GM23338 (cell line): ENCODE results near the gene HDAC9. TPM values are rescaled to one million over a fixed set of nuclear protein-coding genes. Genes with fewer than 3 reads are reported as not detected.

Source experiments
- ATAC-seq: fragments of 200-7000 bp; cut with Tn5 transposase; 3 replicates; pipeline ENCODE4 v1.9.1; 2020
- DNase-seq: peaks from one replicate; pipeline ENCODE4 v3.0.0-alpha.2; 2015; ENCODE audit warnings: low spot score
- H2AFZ ChIP-seq: fragments of 200-600 bp; sonication (generic); 2 replicates; pipeline ENCODE4 v1.8.0; 2016; ENCODE audit warnings: antibody characterized with exemption, mild to moderate bottlenecking, moderate library complexity
- H3F3A ChIP-seq: fragments of 200-600 bp; sonication (generic); replicated peaks from 2 replicates; pipeline ENCODE4 v1.8.0; 2017; ENCODE audit warnings: antibody characterized with exemption, mixed run types, low read depth
- H3K27ac ChIP-seq: fragments of 200-600 bp; sonication (generic); 2 replicates; pipeline ENCODE4 v1.6.1; 2016; ENCODE audit warnings: low read depth
- H3K27me3 ChIP-seq: fragments of 200-600 bp; sonication (generic); 2 replicates; pipeline ENCODE4 v1.8.0; 2016; ENCODE audit warnings: mild to moderate bottlenecking, mixed run types, moderate library complexity; ENCODE audit not compliant: insufficient read depth
- H3K36me3 ChIP-seq: fragments of 200-600 bp; sonication (generic); 2 replicates; pipeline ENCODE4 v1.8.0; 2016; ENCODE audit warnings: mild to moderate bottlenecking; ENCODE audit not compliant: insufficient read depth
- H3K4me1 ChIP-seq: fragments of 200-600 bp; sonication (generic); 2 replicates; pipeline ENCODE4 v1.8.0; 2016; ENCODE audit warnings: mild to moderate bottlenecking, moderate library complexity; ENCODE audit not compliant: insufficient read depth
- H3K4me2 ChIP-seq: fragments of 200-600 bp; sonication (generic); 2 replicates; pipeline ENCODE4 v1.7.1; 2017; ENCODE audit warnings: mixed run types
- H3K4me3 ChIP-seq: fragments of 200-600 bp; sonication (generic); 2 replicates; pipeline ENCODE4 v1.6.1; 2016; ENCODE audit warnings: mixed run types
- H3K79me2 ChIP-seq: fragments of 200-600 bp; sonication (generic); replicated peaks from 2 replicates; pipeline ENCODE4 v1.8.0; 2017; ENCODE audit warnings: mild to moderate bottlenecking; ENCODE audit not compliant: insufficient read depth
- H3K9me2 ChIP-seq: fragments of 200-600 bp; sonication (generic); 2 replicates; pipeline ENCODE4 v1.8.0; 2017; ENCODE audit not compliant: insufficient read depth
- H4K20me1 ChIP-seq: fragments of 200-600 bp; sonication (generic); replicated peaks from 2 replicates; pipeline ENCODE4 v1.8.0; 2017; ENCODE audit warnings: mild to moderate bottlenecking; ENCODE audit not compliant: insufficient read depth
- H3K27ac Mint-ChIP-seq: 2 replicates; pipeline ENCODE4 v1.8.0; 2020; ENCODE audit warnings: inconsistent platforms, mild to moderate bottlenecking, moderate library complexity, mixed read lengths
- H3K27me3 Mint-ChIP-seq: 3 replicates; pipeline ENCODE4 v1.8.0; 2022; ENCODE audit warnings: low read depth, mild to moderate bottlenecking, moderate library complexity, mixed read lengths, inconsistent platforms; ENCODE audit not compliant: insufficient read depth, poor library complexity
- H3K36me3 Mint-ChIP-seq: 3 replicates; pipeline ENCODE4 v1.8.0; 2021; ENCODE audit warnings: low read depth, mild to moderate bottlenecking, inconsistent platforms, moderate library complexity, mixed read lengths
- H3K4me1 Mint-ChIP-seq: 3 replicates; pipeline ENCODE4 v1.8.0; 2020; ENCODE audit warnings: mild to moderate bottlenecking, inconsistent platforms, mixed read lengths
- H3K4me3 Mint-ChIP-seq: 3 replicates; pipeline ENCODE4 v1.8.0; 2021; ENCODE audit warnings: moderate library complexity, mild to moderate bottlenecking, inconsistent platforms, mixed read lengths
- H3K9me3 Mint-ChIP-seq: 3 replicates; pipeline ENCODE4 v1.8.0; 2020; ENCODE audit warnings: moderate library complexity, mild to moderate bottlenecking, inconsistent platforms, mixed read lengths
- CREB1 ChIP-seq: fragments of 250-450 bp; sonication (Bioruptor Pico); IDR thresholded peaks from 2 replicates; pipeline ENCODE4 v1.5.0; 2020; ENCODE audit warnings: low read depth, mild to moderate bottlenecking, moderate library complexity
- CTCF ChIP-seq, 2 experiments: fragments of 200-600 bp in 1 of 2; sonication (generic) in 1 of 2; conservative IDR thresholded peaks; 2 replicates each; pipeline versions ENCODE4 v1.5.1 to v1.6.1; 2016 to 2017; ENCODE audit warnings: antibody characterized with exemption in 2 of 2, low read depth in 2 of 2, mild to moderate bottlenecking in 2 of 2, moderate library complexity in 1 of 2
- ETS1 ChIP-seq: IDR thresholded peaks from 2 replicates; pipeline ENCODE4 v1.6.1; 2016; ENCODE audit warnings: antibody characterized with exemption
- EZH2 ChIP-seq: fragments of 200-600 bp; sonication (generic); IDR thresholded peaks from one replicate; pipeline ENCODE4 v1.8.0; 2017; ENCODE audit warnings: antibody characterized with exemption, mild to moderate bottlenecking, low read depth; ENCODE audit not compliant: unreplicated experiment
- EZH2phosphoT487 ChIP-seq: fragments of 200-600 bp; sonication (generic); IDR thresholded peaks from one replicate; pipeline ENCODE4 v1.8.1; 2018; ENCODE audit warnings: antibody characterized with exemption; ENCODE audit not compliant: unreplicated experiment
- JUNB ChIP-seq: IDR thresholded peaks from one replicate; pipeline ENCODE4 v1.6.1; 2016; ENCODE audit warnings: antibody characterized with exemption; ENCODE audit not compliant: unreplicated experiment
- NANOG ChIP-seq: IDR thresholded peaks from 2 replicates; pipeline ENCODE4 v1.6.1; 2016; ENCODE audit warnings: antibody characterized with exemption, borderline replicate concordance
- REST ChIP-seq: IDR thresholded peaks from one replicate; pipeline ENCODE4 v1.6.1; 2018; ENCODE audit warnings: antibody characterized with exemption; ENCODE audit not compliant: unreplicated experiment
- ZNF114 ChIP-seq: fragments of 250-450 bp; sonication (Bioruptor Pico); IDR thresholded peaks from 2 replicates; pipeline ENCODE4 v1.5.0; 2020; ENCODE audit warnings: mild to moderate bottlenecking, moderate library complexity
- ZNF331 ChIP-seq: fragments of 250-450 bp; sonication (Bioruptor Pico); IDR thresholded peaks from 2 replicates; pipeline ENCODE4 v1.5.0; 2020; ENCODE audit warnings: low read depth, mild to moderate bottlenecking, moderate library complexity
- ZNF462 ChIP-seq: fragments of 250-450 bp; sonication (Bioruptor Pico); IDR thresholded peaks from 2 replicates; pipeline ENCODE4 v1.5.0; 2020; ENCODE audit warnings: mild to moderate bottlenecking, moderate library complexity
- polyA plus RNA-seq: library from polyadenylated mRNA; unstranded; fragments of >200 nt; fragmentation: Nextera tagmentation; extraction: Ambion mirVana; gene quantifications from 2 replicates; pipeline ENCODE4 v1.2.1, GENCODE V29; 2016
- total RNA-seq: library from RNA; depleted of rRNA; stranded (reverse); fragments of >200 nt; shearing (Covaris generic); gene quantifications from 2 replicates; pipeline ENCODE4 v1.2.3, GENCODE V29; 2014

HDAC9 gene
- total and polyA plus RNA-seq, 2 experiments from 2014 or later = 8.3 to 18.5 TPM

GRCh38 chr7:18760631-18761445 lies 265.3 kb downstream of the HDAC9 start:
- Mint-ChIP-seq H3K9me3 (no peaks in the 10 kb centered on the region), H3K36me3 (no peaks in the 10 kb centered on the region), H3K27me3 (no peaks in the 10 kb centered on the region), H3K27ac (peak overlapping the region; percentile 6; the same call in 1 of the 2 replicates), H3K4me1 (peaks cover 11% of the 10 kb centered on the region; the same call in 2 of the 3 replicates), H3K4me3 (no peak overlapping the region)
- no peaks in the 10 kb centered on the region for H3K36me3 ChIP-seq
- no peak overlapping the region for H2AFZ ChIP-seq
- H3K27me3 ChIP-seq = no peaks in the 10 kb centered on the region
- H3K79me2 ChIP-seq = no peaks in the 10 kb centered on the region
- no peak overlapping the region for H3K4me3 ChIP-seq
- H3K4me2 ChIP-seq = no peak overlapping the region
- H3F3A ChIP-seq = no peaks in the 10 kb centered on the region
- no peak overlapping the region for H3K27ac ChIP-seq
- no peaks in the 10 kb centered on the region for H3K9me2 ChIP-seq
- TF ChIP-seq ZNF462 (CRISPR knock-in tag) = no peak
- TF ChIP-seq ZNF331 = no peak
- TF ChIP-seq ZNF114 = no peak
- no peak for TF ChIP-seq CTCF (conservative IDR thresholded peaks at IDR 0.05; ENCODE audit: low read depth in 2 of 2)
- no peak for TF ChIP-seq REST
- TF ChIP-seq ETS1 = no peak
- TF ChIP-seq JUNB = no peak
- no peak for TF ChIP-seq NANOG
- no peak for TF ChIP-seq EZH2
- no peak for TF ChIP-seq EZH2phosphoT487
- no peak for TF ChIP-seq CREB1 (CRISPR knock-in tag)
- no peak for ATAC-seq
- H4K20me1 ChIP-seq = no peaks in the 10 kb centered on the region
- H3K4me1 ChIP-seq = no peaks in the 10 kb centered on the region
- DNase-seq = no peak
